H1 (cell line): Measurements from ENCODE around the gene NUB1. TPM values are rescaled to one million over a fixed set of nuclear protein-coding genes. Genes with fewer than 3 reads are reported as not detected.

Experiments
- CTCF ChIA-PET: fragments of 300-600 bp; sonication (Branson Sonifier 250); formaldehyde crosslinking; loops from one replicate; lab custom pipeline; 2021; ENCODE audit not compliant: partially characterized antibody; lab: Charles Lee
- POLR2A ChIA-PET: fragments of 300-600 bp; sonication (Branson Sonifier 250); formaldehyde crosslinking; loops from one replicate; lab custom pipeline; 2021; ENCODE audit warnings: inconsistent platforms; ENCODE audit not compliant: partially characterized antibody; lab: Charles Lee
- DNase-seq, 2 experiments: peaks; one replicate each; pipeline versions ENCODE4 v3.0.0 to v3.0.0-alpha.2; 2010 to 2022; ENCODE audit warnings: low spot score in 2 of 2, low read depth in 1 of 2, mixed read lengths in 1 of 2
- FAIRE-seq: peaks from 2 replicates; lab custom pipeline; 2011; peaks lifted over from hg19 to GRCh38; lab: Jason Lieb, UNC
- H2AFZ ChIP-seq: 2 replicates; pipeline ENCODE4 v1.8.1; 2012; ENCODE audit warnings: low read length, inconsistent platforms
- H2AK5ac ChIP-seq: 2 replicates; pipeline ENCODE4 v1.6.1; 2013; ENCODE audit warnings: low read depth, low read length
- H2BK120ac ChIP-seq: replicated peaks from 2 replicates; pipeline ENCODE3; 2013; ENCODE audit warnings: low read depth, low read length, inconsistent platforms
- H2BK12ac ChIP-seq: 2 replicates; pipeline ENCODE4 v1.6.1; 2013; ENCODE audit warnings: low read depth, low read length
- H2BK15ac ChIP-seq: 2 replicates; pipeline ENCODE4 v1.6.1; 2013; ENCODE audit warnings: low read length
- H2BK20ac ChIP-seq: 2 replicates; pipeline ENCODE4 v1.6.1; 2013; ENCODE audit warnings: low read length
- H2BK5ac ChIP-seq: 2 replicates; pipeline ENCODE4 v1.6.1; 2013; ENCODE audit warnings: low read depth, low read length
- H3K14ac ChIP-seq: 2 replicates; pipeline ENCODE4 v1.6.1; 2013; ENCODE audit warnings: inconsistent platforms; ENCODE audit not compliant: insufficient read length
- H3K18ac ChIP-seq: 2 replicates; pipeline ENCODE4 v1.6.1; 2013; ENCODE audit warnings: low read length; ENCODE audit errors: extremely low read depth
- H3K23ac ChIP-seq: 2 replicates; pipeline ENCODE4 v1.6.1; 2013; ENCODE audit warnings: inconsistent platforms; ENCODE audit not compliant: insufficient read length
- H3K23me2 ChIP-seq: 2 replicates; pipeline ENCODE4 v1.6.1; 2013; ENCODE audit warnings: low read depth, low read length
- H3K27ac ChIP-seq: 2 replicates; pipeline ENCODE4 v1.6.1; 2011; ENCODE audit warnings: low read depth, low read length, inconsistent platforms
- H3K27me3 ChIP-seq, 4 experiments: replicated peaks in 1 of 4; 1 replicate in 1 of 4; 2 replicates in 3 of 4; pipeline versions ENCODE4 v1.6.1 to v1.8.1; 2011 to 2013; ENCODE audit warnings: low read length in 3 of 4, mild to moderate bottlenecking in 3 of 4, inconsistent platforms in 2 of 4, mixed read lengths in 2 of 4, moderate library complexity in 1 of 4; ENCODE audit not compliant: control insufficient read depth in 3 of 4, insufficient read depth in 3 of 4; ENCODE audit errors: extremely low read depth in 1 of 4
- H3K36me3 ChIP-seq, 4 experiments: 2 replicates each; pipeline versions ENCODE4 v1.6.1 to v1.8.1; 2011 to 2013; ENCODE audit warnings: mild to moderate bottlenecking in 4 of 4, low read length in 3 of 4, moderate library complexity in 2 of 4, control low read depth in 1 of 4, inconsistent platforms in 1 of 4; ENCODE audit not compliant: insufficient read depth in 4 of 4, control insufficient read depth in 2 of 4
- H3K4ac ChIP-seq: replicated peaks from 2 replicates; pipeline ENCODE3; 2013; ENCODE audit warnings: low read length, low read depth, mixed read lengths, inconsistent platforms; ENCODE audit not compliant: insufficient read length
- H3K4me1 ChIP-seq, 4 experiments: replicated peaks in 1 of 4; 1 replicate in 1 of 4; 2 replicates in 3 of 4; pipeline versions ENCODE4 v1.6.1 to v1.8.1; 2011 to 2013; ENCODE audit warnings: low read length in 3 of 4, inconsistent platforms in 2 of 4, mixed read lengths in 1 of 4; ENCODE audit not compliant: insufficient read depth in 4 of 4, control insufficient read depth in 3 of 4
- H3K4me2 ChIP-seq, 2 experiments: 2 replicates each; pipeline versions ENCODE4 v1.6.1 to v1.8.1; 2011 to 2013; ENCODE audit warnings: low read depth in 2 of 2, low read length in 2 of 2, control low read depth in 1 of 2, inconsistent platforms in 1 of 2, mild to moderate bottlenecking in 1 of 2; ENCODE audit not compliant: insufficient read depth in 1 of 2
- H3K4me3 ChIP-seq, 4 experiments: fragments of 200-600, 300-600 bp in 1 of 4; sonication (generic), shearing (Covaris generic), sonication (Bioruptor Twin) in 1 of 4; 2 replicates each; pipeline versions ENCODE4 v1.5.1 to v1.8.1; 2011 to 2016; ENCODE audit warnings: low read length in 4 of 4, low read depth in 3 of 4, control low read depth in 2 of 4, inconsistent platforms in 2 of 4, mild to moderate bottlenecking in 2 of 4, mixed read lengths in 1 of 4, moderate library complexity in 1 of 4; ENCODE audit not compliant: insufficient read depth in 2 of 4; ENCODE audit errors: extremely low read depth in 1 of 4
- H3K56ac ChIP-seq: replicated peaks from 2 replicates; pipeline ENCODE3; 2013; ENCODE audit warnings: low read depth, mild to moderate bottlenecking, mixed read lengths, low read length, inconsistent platforms; ENCODE audit not compliant: insufficient read length
- H3K79me1 ChIP-seq: 2 replicates; pipeline ENCODE4 v1.6.1; 2013; ENCODE audit warnings: low read depth, low read length, control low read depth
- H3K79me2 ChIP-seq, 2 experiments: 2 replicates each; pipeline versions ENCODE4 v1.6.1 to v1.8.1; 2012 to 2013; ENCODE audit warnings: low read length in 2 of 2, mild to moderate bottlenecking in 2 of 2, inconsistent platforms in 1 of 2; ENCODE audit not compliant: insufficient read depth in 2 of 2, control insufficient read depth in 1 of 2
- H3K9ac ChIP-seq, 4 experiments: replicated peaks in 1 of 4; 1 replicate in 1 of 4; 2 replicates in 3 of 4; pipeline versions ENCODE4 v1.6.1 to v1.8.1; 2011 to 2013; ENCODE audit warnings: low read depth in 3 of 4, low read length in 3 of 4, control low read depth in 2 of 4, mild to moderate bottlenecking in 2 of 4, moderate library complexity in 2 of 4, inconsistent platforms in 1 of 4; ENCODE audit errors: extremely low read depth in 1 of 4
- H3K9me3 ChIP-seq, 2 experiments: 2 replicates each; pipeline versions ENCODE4 v1.6.1 to v1.8.1; 2012 to 2013; ENCODE audit warnings: mild to moderate bottlenecking in 2 of 2, moderate library complexity in 2 of 2, control low read depth in 1 of 2, inconsistent platforms in 1 of 2, low read depth in 1 of 2, low read length in 1 of 2, mixed read lengths in 1 of 2; ENCODE audit not compliant: insufficient read depth in 2 of 2
- H4K20me1 ChIP-seq, 2 experiments: replicated peaks in 1 of 2; 2 replicates each; pipeline versions ENCODE3 to v1.8.1; 2011 to 2013; ENCODE audit warnings: inconsistent platforms in 2 of 2, low read length in 2 of 2, mild to moderate bottlenecking in 1 of 2; ENCODE audit not compliant: insufficient read depth in 2 of 2, control insufficient read depth in 1 of 2
- H4K5ac ChIP-seq: 2 replicates; pipeline ENCODE4 v1.6.1; 2013; ENCODE audit warnings: low read length, low read depth, mixed read lengths, inconsistent platforms; ENCODE audit not compliant: insufficient read length
- H4K8ac ChIP-seq: 2 replicates; pipeline ENCODE4 v1.8.0; 2013; ENCODE audit warnings: mild to moderate bottlenecking, moderate library complexity, low read length, inconsistent platforms; ENCODE audit not compliant: insufficient read depth; ENCODE audit errors: extremely low read depth
- H4K91ac ChIP-seq: replicated peaks from 2 replicates; pipeline ENCODE3; 2013; ENCODE audit warnings: low read length, mixed read lengths, inconsistent platforms; ENCODE audit not compliant: insufficient read length
- CBX8 ChIP-seq: fragments of 300-800, 300-1000 bp; sonication (generic); IDR thresholded peaks from 2 replicates; pipeline ENCODE4 v1.7.1; 2016; ENCODE audit warnings: low read depth, low read length, borderline replicate concordance
- FOSL1 ChIP-seq: IDR thresholded peaks from 2 replicates; pipeline ENCODE4 v1.6.1; 2011; ENCODE audit warnings: mild to moderate bottlenecking, low read depth, low read length, moderate library complexity; ENCODE audit not compliant: insufficient read depth
- JUN ChIP-seq: IDR thresholded peaks from 2 replicates; pipeline ENCODE4 v1.6.1; 2011; ENCODE audit warnings: low read depth, mild to moderate bottlenecking, improper control_type of control experiment, low read length
- KDM5A ChIP-seq: fragments of 200-600 bp; IDR thresholded peaks from 2 replicates; pipeline ENCODE4 v1.7.1; 2012; ENCODE audit warnings: mild to moderate bottlenecking, low read length, inconsistent platforms, mixed read lengths
- RAD21 ChIP-seq, 2 experiments: IDR thresholded peaks in 1 of 2; conservative IDR thresholded peaks in 1 of 2; 2 replicates each; pipeline ENCODE4 v1.6.1; 2011; ENCODE audit warnings: low read depth in 2 of 2, low read length in 2 of 2, improper control_type of control experiment in 1 of 2, inconsistent platforms in 1 of 2, mild to moderate bottlenecking in 1 of 2, moderate library complexity in 1 of 2
- RBBP5 ChIP-seq: IDR thresholded peaks from 2 replicates; pipeline ENCODE4 v1.7.1; 2012; ENCODE audit warnings: low read depth, mild to moderate bottlenecking, inconsistent platforms, low read length, moderate library complexity, borderline replicate concordance
- SIN3A ChIP-seq, 2 experiments: IDR thresholded peaks in 1 of 2; conservative IDR thresholded peaks in 1 of 2; 2 replicates each; pipeline ENCODE4 v1.6.1; 2011 to 2012; ENCODE audit warnings: low read length in 2 of 2, improper control_type of control experiment in 1 of 2, low read depth in 1 of 2, mild to moderate bottlenecking in 1 of 2
- SP1 ChIP-seq: IDR thresholded peaks from 2 replicates; pipeline ENCODE4 v1.6.1; 2011; ENCODE audit warnings: low read depth, low read length
- SP4 ChIP-seq: IDR thresholded peaks from 2 replicates; pipeline ENCODE4 v1.6.1; 2012; ENCODE audit warnings: low read length, inconsistent platforms
- TAF1 ChIP-seq: IDR thresholded peaks from 2 replicates; pipeline ENCODE4 v1.6.1; 2011; ENCODE audit warnings: mild to moderate bottlenecking, low read depth, low read length
- WGBS, 2 experiments: shearing (Covaris generic) in 1 of 2; methylation state at CpG; one replicate each; pipeline versions ENCODE4 v1.1.6 to v1.1.7; 2013 to 2015; ENCODE audit warnings: low lambda C conversion rate in 2 of 2, mixed read lengths in 2 of 2, inconsistent platforms in 1 of 2, low coverage in 1 of 2, missing lambda C conversion rate in 1 of 2; ENCODE audit not compliant: insufficient replicate concordance in 2 of 2, insufficient coverage in 1 of 2, insufficient read length in 1 of 2; ENCODE audit errors: extremely low coverage in 1 of 2, missing lambda C conversion rate in 1 of 2; 5-methylcytosine and 5-hydroxymethylcytosine counted together
- polyA plus RNA-seq, 7 experiments: library from polyadenylated mRNA; depleted of rRNA in 3 of 7; stranded (reverse) in 5 of 7; unstranded in 2 of 7; fragments of >200 nt in 5 of 7; fragments of 200-250 nt in 2 of 7; gene quantifications; 1 replicate in 5 of 7; 2 replicates in 1 of 7; 4 replicates in 1 of 7; pipeline versions ENCODE4 v1.2.1 to v1.2.3, GENCODE V29; 2011 to 2013; ENCODE audit warnings: missing spikeins in 2 of 7, mixed read lengths in 2 of 7
- total RNA-seq: library from RNA; stranded (reverse); fragmentation: NEBNext Ultra II Directional; extraction: Animal tissue kit (Norgen Biotek cat#: 25700); gene quantifications from 2 replicates; pipeline ENCODE4 v1.2.1, GENCODE V29; 2021

NUB1 gene
- total and polyA plus RNA-seq, 2 of the 8 experiments (the other 6 are each of a cell fraction or from before 2014, with no cell fraction given), result 22.1 to 43.5 TPM

- Histone ChIP-seq H4K20me1 (no peaks in the 10 kb centered on the region), H3K79me1 (no peaks in the 10 kb centered on the region), H3K79me2 (no peaks in the 10 kb centered on the region), H2BK5ac (no peak overlapping the region), H3K9ac (no peak overlapping the region), H2BK15ac (no peak overlapping the region), H3K56ac (no peak overlapping the region), H3K36me3 (peaks cover 0 to 7% (median under 1%) of the 10 kb centered on the region in 4 experiments; a peak in 3 of 8 replicates), H2BK20ac (no peak overlapping the region), H3K4me1 (no peaks in the 10 kb centered on the region; a peak in 1 of 7 replicates), H2BK120ac (no peak overlapping the region), H3K18ac (no peak overlapping the region), H2BK12ac (no peak overlapping the region), H3K27me3 (no peaks in the 10 kb centered on the region; a peak in 1 of 7 replicates), H2AK5ac (no peak overlapping the region), H4K91ac (no peak overlapping the region), H3K27ac (no peak overlapping the region), H3K4ac (no peak overlapping the region), H3K23ac (no peak overlapping the region), H3K23me2 (no peaks in the 10 kb centered on the region), H4K5ac (no peak overlapping the region), H2AFZ (no peak overlapping the region), H3K4me2 (no peak overlapping the region), H4K8ac (no peak overlapping the region), H3K4me3 (no peak overlapping the region), H3K14ac (no peak overlapping the region), H3K9me3 (no peaks in the 10 kb centered on the region)
- peak in 1 of 2 experiments; percentile 33 for DNase-seq
- CTCF ChIA-PET, result interaction anchor here (0.6 to 16.9 kb wide), 8 partner anchors 15 to 393 kb away, joined by 3 to 185 read pairs (median 5); partner anchors contain the start of gene CRYGN
- WGBS, 2 experiments, result 91% methylated on average over 4 of the region's 4 CpGs; no CpG with 5 or more reads in 1 of the 2 experiments
- TF ChIP-seq TAF1, result no peak
- no peak for TF ChIP-seq RBBP5
- no peak for TF ChIP-seq SP4
- TF ChIP-seq SIN3A (conservative IDR thresholded peaks at IDR 0.05 in 1 of 2, IDR thresholded peaks at IDR 0.05 in 1 of 2; ENCODE audit: low read depth in 1 of 2, low read length in 2 of 2), result no peak
- TF ChIP-seq RAD21 (IDR thresholded peaks at IDR 0.05 in 1 of 2, conservative IDR thresholded peaks at IDR 0.05 in 1 of 2; ENCODE audit: low read depth in 2 of 2, low read length in 2 of 2), result no peak
- no peak for TF ChIP-seq KDM5A
- TF ChIP-seq SP1, result no peak
- TF ChIP-seq CBX8, result no peak
- TF ChIP-seq FOSL1, result no peak
- TF ChIP-seq JUN, result no peak
- FAIRE-seq, result no peak
- POLR2A ChIA-PET, result interaction anchor here (1.3 kb wide), 1 partner anchor 10 kb away, joined by 4 read pairs; no protein-coding TSS in a partner anchor
Measured at GRCh38 chr7:151367284-151367683, 25.7 kb downstream of the NUB1 start.
